Measurements from ENCODE around the gene IKBKG.

The IKBKG gene

GRCh38 chrX:154515090-154515965 lies 32.1 kb upstream of the IKBKG start:
- DNase-seq (ENCODE audit: low spot score): no peak
- Histone ChIP-seq H3K9ac (ENCODE audit: low read depth, low read length, poor library complexity) (peak overlapping the region; percentile 60), H2BK15ac (ENCODE audit: low read length) (no peak overlapping the region), H3K36me3 (replicated peaks in 1 of 2; ENCODE audit: control insufficient read depth in 2 of 2, insufficient read depth in 2 of 2, low read length in 2 of 2) (peaks cover 0 to 4% of the 10 kb centered on the region in 2 donors), H2BK120ac (ENCODE audit: low read depth, low read length) (no peak overlapping the region), H3K27ac (replicated peaks; ENCODE audit: low read length) (no peak overlapping the region), H4K91ac (ENCODE audit: low read depth, low read length, poor library complexity) (no peak overlapping the region), H3K4ac (ENCODE audit: low read length) (peak overlapping the region; percentile 53), H3K14ac (ENCODE audit: low read length) (no peak overlapping the region), H3K18ac (ENCODE audit: low read length) (no peak overlapping the region), H3K23ac (ENCODE audit: low read depth, low read length, poor library complexity) (no peak overlapping the region), H2AFZ (ENCODE audit: low read length) (peak overlapping the region; percentile 88), H3K79me1 (ENCODE audit: low read depth, low read length) (no peaks in the 10 kb centered on the region), H3K4me3 (ENCODE audit: low read length in 2 of 2) (peak overlapping the region; percentile 68 to 91), H4K8ac (ENCODE audit: low read depth, low read length) (no peak overlapping the region), H3K9me3 (replicated peaks in 1 of 2; ENCODE audit: control insufficient read depth in 2 of 2, insufficient read depth in 1 of 2, low read depth in 1 of 2, low read length in 2 of 2) (no peaks in the 10 kb centered on the region), H3K27me3 (ENCODE audit: control insufficient read depth in 3 of 3, insufficient read depth in 3 of 3, low read depth in 1 of 3, low read length in 3 of 3) (no peaks in the 10 kb centered on the region), H3K4me2 (ENCODE audit: insufficient read depth, low read length, poor library complexity, severe bottlenecking) (peak overlapping the region; percentile 77), H3K4me1 (ENCODE audit: control insufficient read depth in 2 of 2, insufficient read depth in 1 of 2, low read depth in 1 of 2, low read length in 2 of 2) (peaks cover 5 to 10% of the 10 kb centered on the region in 2 donors), H2BK5ac (ENCODE audit: low read length) (no peak overlapping the region), H2AK5ac (ENCODE audit: low read depth, low read length) (no peak overlapping the region), H2BK12ac (ENCODE audit: low read length) (no peak overlapping the region)
- WGBS, 2 donors (ENCODE audit: extremely low coverage in 2 of 2, insufficient read length in 2 of 2, insufficient replicate concordance in 1 of 2): no CpG with 5 or more reads among the region's 34 CpGs

DNA sequence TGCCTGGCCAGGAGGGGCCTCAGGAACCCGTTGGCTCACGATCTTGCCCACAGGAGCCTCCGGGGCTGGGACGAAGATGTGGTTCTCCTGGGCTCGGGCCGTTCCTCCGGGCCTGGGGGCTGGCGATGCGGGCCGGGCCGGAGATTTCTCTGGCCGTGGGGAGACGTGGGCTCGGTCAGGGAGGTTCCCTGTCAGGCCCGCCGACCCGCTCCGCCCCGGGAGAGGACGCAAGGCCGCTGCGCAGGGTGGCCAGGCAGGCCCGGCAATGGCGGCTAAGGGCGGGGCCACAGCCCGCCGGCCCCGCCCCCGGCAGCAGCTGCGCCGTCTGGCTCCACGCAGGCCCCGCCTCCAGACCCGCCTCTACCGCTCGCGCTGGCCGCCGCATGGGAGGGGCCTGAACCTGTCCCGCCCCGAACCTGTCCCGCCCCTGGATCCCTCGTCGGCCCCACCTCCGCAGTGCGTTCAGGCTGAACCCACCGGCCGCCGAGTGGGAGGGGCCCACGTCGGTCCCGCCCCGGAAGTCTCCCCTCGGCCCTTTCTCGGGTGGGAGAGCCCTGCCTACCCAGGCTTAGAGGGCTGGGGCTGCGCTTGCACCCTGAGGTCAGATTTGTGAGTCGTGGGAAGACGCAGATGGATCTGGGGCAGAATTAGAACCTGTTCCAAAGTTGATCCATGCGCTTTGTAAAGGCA lies 31.3 kb upstream of the IKBKG start, which contains the start of gene FAM3A:
FAM3A (minus strand) TSS at position 267 of the 690 bp plus-strand sequence. CDS start 460 bp downstream, outside the sequence.
- Histone ChIP-seq H2BK15ac (ENCODE audit: low read length) (no peak within 1 kb of the TSS), H4K91ac (ENCODE audit: low read depth, low read length, poor library complexity) (no peak within 1 kb of the TSS), H3K18ac (ENCODE audit: low read length) (peak within 1 kb of the TSS; percentile 83), H2BK120ac (ENCODE audit: low read depth, low read length) (no peak within 1 kb of the TSS), H3K27ac (replicated peaks; ENCODE audit: low read length) (peak within 1 kb of the TSS; percentile 84), H3K36me3 (replicated peaks in 1 of 2; ENCODE audit: control insufficient read depth in 2 of 2, insufficient read depth in 2 of 2, low read length in 2 of 2) (peaks cover 0 to 1% of the 10 kb centered on the region in 2 donors), H2AFZ (ENCODE audit: low read length) (peak within 1 kb of the TSS; percentile 88), H3K4me1 (ENCODE audit: control insufficient read depth in 2 of 2, insufficient read depth in 1 of 2, low read depth in 1 of 2, low read length in 2 of 2) (peaks cover 5 to 10% of the 10 kb centered on the region in 2 donors), H3K9me3 (replicated peaks in 1 of 2; ENCODE audit: control insufficient read depth in 2 of 2, insufficient read depth in 1 of 2, low read depth in 1 of 2, low read length in 2 of 2) (no peaks in the 10 kb centered on the region), H2BK5ac (ENCODE audit: low read length) (peak within 1 kb of the TSS; percentile 39), H3K4me2 (ENCODE audit: insufficient read depth, low read length, poor library complexity, severe bottlenecking) (peak within 1 kb of the TSS; percentile 77), H3K14ac (ENCODE audit: low read length) (no peak within 1 kb of the TSS), H3K27me3 (ENCODE audit: control insufficient read depth in 3 of 3, insufficient read depth in 3 of 3, low read depth in 1 of 3, low read length in 3 of 3) (no peaks in the 10 kb centered on the region), H3K9ac (ENCODE audit: low read depth, low read length, poor library complexity) (peak within 1 kb of the TSS; percentile 72), H3K23ac (ENCODE audit: low read depth, low read length, poor library complexity) (no peak within 1 kb of the TSS), H2AK5ac (ENCODE audit: low read depth, low read length) (no peak within 1 kb of the TSS), H3K4ac (ENCODE audit: low read length) (peak within 1 kb of the TSS; percentile 53), H4K8ac (ENCODE audit: low read depth, low read length) (no peak within 1 kb of the TSS), H2BK12ac (ENCODE audit: low read length) (no peak within 1 kb of the TSS), H3K79me1 (ENCODE audit: low read depth, low read length) (no peaks in the 10 kb centered on the region), H3K4me3 (ENCODE audit: low read length in 2 of 2) (peak within 1 kb of the TSS; percentile 70 to 91)
- WGBS, 2 donors (ENCODE audit: extremely low coverage in 2 of 2, insufficient read length in 2 of 2, insufficient replicate concordance in 1 of 2): no CpG with 5 or more reads among the region's 59 CpGs
- DNase-seq (ENCODE audit: low spot score): peak; percentile 77

DNA sequence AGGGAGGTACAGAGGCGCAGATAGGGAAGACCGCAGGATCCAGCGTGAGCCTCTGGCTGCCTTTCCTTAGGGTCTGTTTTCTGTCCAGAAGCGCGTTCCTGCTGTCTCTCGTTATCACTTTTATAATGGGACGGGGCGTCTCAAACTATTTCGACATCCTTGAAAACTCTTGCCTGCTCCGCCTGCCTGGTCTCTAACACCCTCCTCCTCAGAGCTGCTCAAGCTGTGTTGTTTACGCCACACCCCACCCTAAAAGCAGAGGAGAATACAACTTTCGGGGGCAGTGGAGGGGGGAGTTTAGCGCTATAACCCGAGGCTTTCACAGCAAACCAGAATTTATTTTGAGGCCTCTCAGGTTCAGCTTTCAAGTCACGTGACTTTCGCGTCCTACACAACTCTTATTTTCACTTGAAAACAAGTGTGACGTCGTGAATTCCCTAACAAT lies 30.7 kb upstream of the IKBKG start:
- WGBS, 2 donors (ENCODE audit: extremely low coverage in 2 of 2, insufficient read length in 2 of 2, insufficient replicate concordance in 1 of 2): no CpG with 5 or more reads among the region's 19 CpGs
- Histone ChIP-seq H3K27me3 (ENCODE audit: control insufficient read depth in 3 of 3, insufficient read depth in 3 of 3, low read depth in 1 of 3, low read length in 3 of 3) (no peaks in the 10 kb centered on the region), H3K4me2 (ENCODE audit: insufficient read depth, low read length, poor library complexity, severe bottlenecking) (peak overlapping the region; percentile 51), H2AFZ (ENCODE audit: low read length) (peak overlapping the region; percentile 63), H3K14ac (ENCODE audit: low read length) (no peak overlapping the region), H4K8ac (ENCODE audit: low read depth, low read length) (no peak overlapping the region), H3K18ac (ENCODE audit: low read length) (peak overlapping the region; percentile 74), H2BK120ac (ENCODE audit: low read depth, low read length) (no peak overlapping the region), H2BK5ac (ENCODE audit: low read length) (peak overlapping the region; percentile 39), H3K23ac (ENCODE audit: low read depth, low read length, poor library complexity) (no peak overlapping the region), H3K9ac (ENCODE audit: low read depth, low read length, poor library complexity) (peak overlapping the region; percentile 72), H3K36me3 (replicated peaks in 1 of 2; ENCODE audit: control insufficient read depth in 2 of 2, insufficient read depth in 2 of 2, low read length in 2 of 2) (no peaks in the 10 kb centered on the region), H4K91ac (ENCODE audit: low read depth, low read length, poor library complexity) (no peak overlapping the region), H2BK15ac (ENCODE audit: low read length) (no peak overlapping the region), H3K4me3 (ENCODE audit: low read length in 2 of 2) (peak overlapping the region; percentile 70 to 71), H3K79me1 (ENCODE audit: low read depth, low read length) (no peaks in the 10 kb centered on the region), H3K4ac (ENCODE audit: low read length) (no peak overlapping the region), H3K27ac (replicated peaks; ENCODE audit: low read length) (peak overlapping the region; percentile 84), H3K4me1 (ENCODE audit: control insufficient read depth in 2 of 2, insufficient read depth in 1 of 2, low read depth in 1 of 2, low read length in 2 of 2) (peaks cover 5 to 10% of the 10 kb centered on the region in 2 donors), H2BK12ac (ENCODE audit: low read length) (no peak overlapping the region), H2AK5ac (ENCODE audit: low read depth, low read length) (no peak overlapping the region), H3K9me3 (replicated peaks in 1 of 2; ENCODE audit: control insufficient read depth in 2 of 2, insufficient read depth in 1 of 2, low read depth in 1 of 2, low read length in 2 of 2) (no peaks in the 10 kb centered on the region)
- no peak for DNase-seq (ENCODE audit: low spot score)

Data from neuronal stem cell (in vitro differentiated cells).